Activated naive CD4-positive, alpha-beta T cell (primary cell): ENCODE measurements around the gene MRGPRX4.

Experiments used
- DNase-seq, 4 experiments: peaks; one replicate each; lab custom pipeline; 2025; lab: John Stamatoyannopoulos, UW

MRGPRX4 gene

DNA sequence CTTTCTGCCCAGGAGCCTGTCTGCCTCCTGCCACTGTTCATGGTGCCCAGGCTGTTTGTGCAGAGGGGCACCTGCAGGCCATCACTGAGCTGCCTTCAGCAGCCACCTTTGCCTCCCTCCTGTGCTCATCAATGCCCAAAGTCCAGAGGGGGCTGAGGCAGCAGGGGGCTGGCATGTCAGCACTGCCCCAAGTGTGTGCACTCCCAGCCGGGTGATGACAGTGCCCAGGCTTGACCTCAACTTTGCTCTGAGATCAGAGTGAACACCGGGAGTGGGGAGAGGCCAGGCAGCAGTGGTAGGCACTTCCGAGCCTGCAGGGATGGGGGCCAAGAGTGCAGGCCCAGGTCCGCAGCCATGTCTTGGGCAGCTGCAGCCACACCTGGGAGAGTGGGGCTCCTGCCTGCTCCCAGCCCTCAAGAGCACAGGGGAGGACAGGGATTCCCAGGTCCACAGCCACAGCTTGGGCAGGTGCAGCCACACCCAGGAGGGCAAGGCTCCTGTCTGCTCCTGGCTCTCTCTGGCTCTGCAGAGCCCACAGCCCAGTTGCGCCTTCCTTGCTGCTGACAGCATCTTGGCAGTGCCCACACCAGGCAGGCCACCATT, 48.7 kb downstream of the MRGPRX4 start:
- no peak for DNase-seq

GRCh38 chr11:18222814-18223421, 50.3 kb downstream of the MRGPRX4 start:
- DNase-seq: no peak
